HG02973 (cell line): ENCODE results near the gene OR2C1.

Experiments used
- ATAC-seq: cut with Tn5 transposase; IDR thresholded peaks from one replicate; pipeline ENCODE4 v1.9.1; 2021; ENCODE audit warnings: moderate library complexity; ENCODE audit not compliant: unreplicated experiment

Gene OR2C1

GRCh38 chr16:3389663-3390338 is 34.1 kb downstream of the OR2C1 start:
- no peak for ATAC-seq

DNA sequence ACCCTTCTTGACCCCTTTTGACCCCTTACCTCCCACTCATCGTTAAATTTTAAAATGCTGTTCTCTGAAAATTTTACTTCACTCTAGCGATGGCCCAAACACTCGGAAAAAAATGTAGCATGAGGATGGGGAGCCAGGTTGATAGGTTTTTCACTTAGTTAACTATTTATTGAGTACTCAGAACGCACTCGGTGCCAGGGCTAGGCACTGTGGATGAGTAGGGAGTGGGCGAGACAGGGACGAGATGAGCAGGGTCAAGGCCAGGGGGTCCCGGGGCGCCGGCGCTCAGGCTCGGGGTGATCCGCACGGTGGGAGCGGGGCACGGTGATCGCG is 44.7 kb downstream of the OR2C1 start:
- no peak for ATAC-seq

DNA sequence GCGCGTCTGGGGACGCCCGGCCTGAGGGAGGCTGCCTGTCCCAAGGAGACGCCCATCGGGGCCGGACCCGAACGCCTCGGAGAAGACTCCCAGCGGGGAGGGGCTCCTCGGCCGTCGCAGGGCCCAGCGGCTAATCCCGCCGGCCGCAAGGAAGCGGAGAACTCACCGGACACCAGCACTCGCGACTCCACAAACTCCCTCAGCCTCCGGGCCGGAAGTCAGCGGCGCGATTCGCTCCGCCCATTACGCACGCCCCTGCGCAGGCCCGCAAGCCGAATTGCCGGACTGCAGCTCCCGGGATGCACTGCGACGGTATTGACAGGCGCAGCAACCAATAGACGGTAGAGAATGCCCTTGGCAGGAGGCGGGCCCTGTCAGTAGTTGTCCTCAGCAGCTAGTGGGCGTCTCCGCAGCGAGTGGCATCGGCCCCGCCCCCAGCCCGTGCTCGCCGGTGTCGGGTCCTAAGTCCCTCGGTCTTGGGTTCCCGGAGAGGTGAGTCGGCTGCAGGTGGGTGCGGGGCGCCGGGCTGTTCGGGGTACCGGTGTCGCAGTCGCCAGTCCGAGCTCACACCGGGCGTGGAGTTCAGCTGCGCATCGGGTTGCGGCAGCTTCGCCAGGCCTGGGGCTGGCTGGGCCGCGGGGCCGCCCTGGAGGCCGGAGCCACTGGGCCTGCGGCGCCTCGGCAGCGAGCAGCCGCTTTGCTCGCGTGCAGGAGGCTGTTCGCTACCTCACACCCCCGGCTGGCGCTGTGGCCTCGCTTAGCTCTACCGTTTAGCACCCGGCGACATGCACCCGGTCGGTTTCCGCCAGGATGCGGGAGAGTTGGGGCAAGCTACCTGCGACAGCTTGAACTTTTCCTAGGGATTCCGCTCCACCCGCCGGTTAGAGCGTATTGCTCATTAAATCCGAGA is 45.3 kb downstream of the OR2C1 start, which contains the start of the genes ZNF174 and ZSCAN32:
ZNF174 (plus strand) TSS at position 437 of the 910 bp plus-strand sequence. CDS start 790 bp downstream, outside the sequence.
ZSCAN32 (minus strand) TSS at position 226 of the 910 bp plus-strand sequence. CDS start 3,447 bp downstream, outside the sequence.
- peak; percentile 93 for ATAC-seq

GRCh38 chr16:3401719-3402397 is 46.2 kb downstream of the OR2C1 start:
- no peak for ATAC-seq
